ENCODE results near the gene PTOV1.

The PTOV1 gene

DNA sequence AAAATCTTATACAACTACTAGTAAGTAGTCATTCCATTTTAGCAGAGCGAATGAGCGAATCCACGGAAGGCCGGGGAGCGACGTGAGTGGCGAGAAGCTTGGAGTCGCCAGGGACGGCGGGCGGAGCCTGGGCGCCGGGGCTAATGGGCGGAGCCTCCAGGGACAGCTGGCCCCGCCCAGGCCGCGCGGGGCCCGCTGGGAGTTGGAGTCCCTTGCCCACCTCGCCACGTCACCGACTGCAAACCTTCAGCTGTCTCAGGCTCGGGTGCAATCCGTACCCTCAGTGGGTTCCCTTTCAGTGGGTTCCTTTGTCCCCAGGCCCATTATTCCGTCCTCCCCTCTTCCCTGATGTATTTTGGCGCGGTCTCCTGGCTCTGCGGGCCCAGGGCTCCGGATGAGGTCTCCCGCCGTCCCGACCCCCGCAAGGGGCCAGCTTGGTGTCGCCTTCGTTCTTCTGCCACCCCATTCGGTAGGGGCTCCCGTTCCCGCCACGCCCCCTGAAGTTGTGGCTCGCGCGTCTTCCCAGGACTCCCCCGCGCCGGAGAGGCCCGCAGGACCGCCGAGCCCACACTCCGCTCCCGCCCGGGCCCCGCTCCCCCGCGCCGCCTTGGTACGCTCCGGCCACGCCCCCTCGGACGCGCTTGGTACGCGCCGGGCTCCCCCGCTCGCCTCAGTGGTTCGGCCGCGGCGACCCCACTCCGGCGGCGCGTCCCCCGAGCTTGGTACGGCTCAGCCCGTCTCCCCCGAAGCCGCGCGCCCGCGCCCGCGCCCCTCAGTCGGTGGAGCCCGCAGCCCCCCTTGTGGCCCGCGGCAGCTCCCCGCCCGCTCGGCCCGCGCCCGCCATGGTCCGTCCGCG, at the start of gene PTOV1:
TSS of gene PTOV1 (plus strand) at position 673 of the 856 bp plus-strand sequence.
- DNase-seq (ENCODE audit: low read depth, low spot score), result peak; percentile 91
- in situ Hi-C loops (cut with HindIII; ENCODE audit: low sequenced_read_pairs), result no loop called here
- H3K4me3 ChIP-seq (ENCODE audit: low read depth, low read length), result peak within 1 kb of the TSS; percentile 88
- TF ChIP-seq, protein P1, sequence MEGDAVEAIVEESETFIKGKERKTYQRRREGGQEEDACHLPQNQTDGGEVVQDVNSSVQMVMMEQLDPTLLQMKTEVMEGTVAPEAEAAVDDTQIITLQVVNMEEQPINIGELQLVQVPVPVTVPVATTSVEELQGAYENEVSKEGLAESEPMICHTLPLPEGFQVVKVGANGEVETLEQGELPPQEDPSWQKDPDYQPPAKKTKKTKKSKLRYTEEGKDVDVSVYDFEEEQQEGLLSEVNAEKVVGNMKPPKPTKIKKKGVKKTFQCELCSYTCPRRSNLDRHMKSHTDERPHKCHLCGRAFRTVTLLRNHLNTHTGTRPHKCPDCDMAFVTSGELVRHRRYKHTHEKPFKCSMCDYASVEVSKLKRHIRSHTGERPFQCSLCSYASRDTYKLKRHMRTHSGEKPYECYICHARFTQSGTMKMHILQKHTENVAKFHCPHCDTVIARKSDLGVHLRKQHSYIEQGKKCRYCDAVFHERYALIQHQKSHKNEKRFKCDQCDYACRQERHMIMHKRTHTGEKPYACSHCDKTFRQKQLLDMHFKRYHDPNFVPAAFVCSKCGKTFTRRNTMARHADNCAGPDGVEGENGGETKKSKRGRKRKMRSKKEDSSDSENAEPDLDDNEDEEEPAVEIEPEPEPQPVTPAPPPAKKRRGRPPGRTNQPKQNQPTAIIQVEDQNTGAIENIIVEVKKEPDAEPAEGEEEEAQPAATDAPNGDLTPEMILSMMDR (IDR thresholded peaks at IDR 0.05; ENCODE audit: low read depth, low read length), result no peak

DNA sequence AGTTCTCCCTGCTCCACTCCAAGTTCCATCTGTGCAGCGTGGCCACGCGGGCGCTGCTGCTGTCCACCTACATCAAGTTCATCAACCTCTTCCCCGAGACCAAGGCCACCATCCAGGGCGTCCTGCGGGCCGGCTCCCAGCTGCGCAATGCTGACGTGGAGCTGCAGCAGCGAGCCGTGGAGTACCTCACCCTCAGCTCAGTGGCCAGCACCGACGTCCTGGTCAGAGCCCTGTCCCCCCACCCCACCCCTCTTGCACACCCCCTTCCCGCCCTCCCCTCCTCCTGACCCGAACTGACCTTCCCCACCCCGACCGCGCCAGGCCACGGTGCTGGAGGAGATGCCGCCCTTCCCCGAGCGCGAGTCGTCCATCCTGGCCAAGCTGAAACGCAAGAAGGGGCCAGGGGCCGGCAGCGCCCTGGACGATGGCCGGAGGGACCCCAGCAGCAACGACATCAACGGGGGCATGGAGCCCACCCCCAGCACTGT, 49.5 kb upstream of the PTOV1 start:
- H3K4me3 ChIP-seq (ENCODE audit: low read depth, low read length), result peak overlapping the region; percentile 3
- DNase-seq (ENCODE audit: low read depth, low spot score), result no peak
- in situ Hi-C loops (cut with HindIII; ENCODE audit: low sequenced_read_pairs), result no loop called here
- TF ChIP-seq, protein P1 (IDR thresholded peaks at IDR 0.05; ENCODE audit: low read depth, low read length), result no peak

DNA sequence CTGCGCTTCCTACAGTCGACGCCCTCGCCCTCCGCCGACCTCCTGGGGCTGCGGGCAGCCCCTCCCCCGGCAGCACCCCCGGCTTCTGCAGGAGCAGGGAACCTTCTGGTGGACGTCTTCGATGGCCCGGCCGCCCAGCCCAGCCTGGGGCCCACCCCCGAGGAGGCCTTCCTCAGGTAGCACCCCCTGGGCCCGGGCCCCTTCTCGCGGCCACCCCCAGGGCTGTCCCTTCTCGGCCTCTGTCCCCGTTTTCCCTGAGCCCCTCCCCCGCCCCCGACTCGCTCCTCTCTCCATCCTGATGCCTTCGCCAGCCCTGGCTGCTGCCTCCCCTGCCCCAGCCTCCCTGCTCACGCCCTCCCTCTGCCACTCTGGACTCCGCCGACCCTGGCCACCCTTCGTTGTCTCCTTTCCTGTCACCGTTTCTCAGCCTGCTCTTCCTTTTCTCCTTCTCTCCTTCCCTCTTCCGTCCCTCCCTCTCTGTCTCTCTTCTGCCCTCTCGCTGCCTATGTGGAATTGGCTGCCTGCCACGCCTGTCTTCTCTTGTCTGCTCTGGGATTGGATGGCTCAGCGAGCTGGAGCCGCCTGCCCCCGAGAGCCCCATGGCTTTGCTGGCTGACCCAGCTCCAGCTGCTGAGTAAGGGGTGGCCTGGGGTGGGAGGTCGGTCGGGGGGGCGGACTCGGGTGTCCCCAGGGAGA, 48.8 kb upstream of the PTOV1 start:
- peak overlapping the region; percentile 28 for H3K4me3 ChIP-seq (ENCODE audit: low read depth, low read length)

DNA sequence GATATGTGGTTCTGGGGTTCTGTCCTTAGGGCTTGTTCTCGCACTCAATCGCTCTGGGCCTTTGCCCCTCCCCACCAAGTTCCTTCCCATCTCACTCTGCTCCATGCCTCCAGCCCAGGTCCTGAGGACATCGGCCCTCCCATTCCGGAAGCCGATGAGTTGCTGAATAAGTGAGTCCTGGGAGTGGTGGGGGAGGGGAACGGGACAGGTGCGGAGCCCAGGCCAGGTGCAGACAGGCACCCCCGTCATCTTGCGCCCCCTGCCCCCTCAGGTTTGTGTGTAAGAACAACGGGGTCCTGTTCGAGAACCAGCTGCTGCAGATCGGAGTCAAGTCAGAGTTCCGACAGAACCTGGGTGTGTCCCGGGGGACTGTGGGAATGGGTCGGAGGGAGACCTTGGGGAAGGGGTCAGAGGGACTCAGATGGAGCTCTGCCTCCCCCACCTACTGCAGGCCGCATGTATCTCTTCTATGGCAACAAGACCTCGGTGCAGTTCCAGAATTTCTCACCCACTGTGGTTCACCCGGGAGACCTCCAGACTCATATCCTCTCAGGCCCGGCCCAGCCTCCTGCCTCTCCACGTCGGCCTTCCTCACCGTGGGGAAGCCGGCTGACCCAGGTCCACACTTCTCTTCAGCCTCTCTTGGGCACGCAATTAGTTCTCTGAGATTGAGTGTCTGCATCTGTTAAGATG, 48.0 kb upstream of the PTOV1 start:
- TF ChIP-seq, protein P1 (IDR thresholded peaks at IDR 0.05; ENCODE audit: low read depth, low read length), result no peak
- in situ Hi-C loops (cut with HindIII; ENCODE audit: low sequenced_read_pairs), result no loop called here
- H3K4me3 ChIP-seq (ENCODE audit: low read depth, low read length), result no peak overlapping the region
- DNase-seq (ENCODE audit: low read depth, low spot score), result no peak

More for the DNA sequence above, 48.8 kb upstream of the PTOV1 start:
- TF ChIP-seq, protein P1 (IDR thresholded peaks at IDR 0.05; ENCODE audit: low read depth, low read length), result peak; percentile 32
- DNase-seq (ENCODE audit: low read depth, low spot score), result peak; percentile 86
- in situ Hi-C loops (cut with HindIII; ENCODE audit: low sequenced_read_pairs), result no loop called here

DNA sequence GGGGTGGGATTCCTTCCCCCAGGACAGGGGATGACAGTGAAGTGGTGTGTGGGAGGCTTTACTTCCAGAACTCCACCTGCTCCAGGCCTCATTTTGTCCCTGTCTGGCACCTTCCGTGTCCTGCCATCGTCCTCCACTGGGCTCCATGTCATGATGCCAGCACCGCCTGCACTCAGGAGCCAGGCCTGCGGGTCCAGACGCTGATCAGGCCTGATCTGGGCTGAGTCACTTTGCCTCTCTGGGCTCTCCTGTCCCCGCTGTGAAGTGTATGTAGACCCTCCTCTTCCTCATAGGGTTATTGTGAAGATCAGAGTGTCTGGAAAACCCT, 47.5 kb upstream of the PTOV1 start:
- in situ Hi-C loops (cut with HindIII; ENCODE audit: low sequenced_read_pairs), result no loop called here

More for the DNA sequence above, 47.5 kb upstream of the PTOV1 start:
- H3K4me3 ChIP-seq (ENCODE audit: low read depth, low read length), result no peak overlapping the region
- TF ChIP-seq, protein P1 (IDR thresholded peaks at IDR 0.05; ENCODE audit: low read depth, low read length), result no peak
- no peak for DNase-seq (ENCODE audit: low read depth, low spot score)
